ENCODE data around the gene SORBS1. TPM values are rescaled to one million over a fixed set of nuclear protein-coding genes. Genes with fewer than 3 reads are reported as not detected.

Gene SORBS1
- total and polyA plus RNA-seq, 9 of the 15 experiments (the other 6 are each of a cell fraction or from before 2014, with no cell fraction given) = 2.0 to 13.3 (median 6.5) TPM

- H3K9ac ChIP-seq (ENCODE audit: insufficient read depth in 1 of 2, low read depth in 2 of 2, low read length in 2 of 2) = no peak overlapping the region
- H3K4me2 ChIP-seq (ENCODE audit: insufficient read depth, low read length) = peak overlapping the region; percentile 28; the same call in 1 of the 2 replicates
- FAIRE-seq (peak; percentile 74), DNase-seq (ENCODE audit: extremely low read depth in 1 of 4, low spot score in 3 of 4) (peak in 3 of 4 experiments; percentile 19 to 25 (median 20)), ATAC-seq (peak; percentile 81; the same call in 2 of the 3 replicates)
- 48% methylated on average over 9 of the region's 11 CpGs for WGBS (ENCODE audit: insufficient coverage, low coverage, missing lambda C conversion rate)
- H3K9me3 ChIP-seq (replicated peaks; ENCODE audit: control insufficient read depth, insufficient read depth, low read depth, low read length) = no peaks in the 10 kb centered on the region
- ChIA-PET CTCF (ENCODE audit: low intra/inter-chr PET ratio) (no interaction called here), POLR2A (interaction anchor here (1.0 to 2.1 kb wide), 2 partner anchors 10 to 13 kb away, joined by 4 to 7 read pairs; no protein-coding TSS in a partner anchor)
- peaks cover 7 to 21% of the 10 kb centered on the region in 2 experiments; a peak in 3 of 5 replicates for H3K4me1 ChIP-seq (replicated peaks in 1 of 2; ENCODE audit: control insufficient read depth in 2 of 2, insufficient read depth in 2 of 2, low read length in 2 of 2)
- BruUV-seq (replicated peaks) = no TSS peak
- no peak overlapping the region for H3K27ac ChIP-seq (ENCODE audit: extremely low read depth, low read depth, low read length)
- no peaks in the 10 kb centered on the region for H3K27me3 ChIP-seq (ENCODE audit: control insufficient read depth in 2 of 2, insufficient read depth in 2 of 2, low read length in 2 of 2)
- no peaks in the 10 kb centered on the region for H3K36me3 ChIP-seq (ENCODE audit: control insufficient read depth, insufficient read depth, low read length)
- in situ Hi-C loops (cut with MboI) = no loop called here
- intact Hi-C loops (cut with micrococcal nuclease) = no loop called here
- H4K20me1 ChIP-seq (replicated peaks; ENCODE audit: control insufficient read depth, insufficient read depth, low read length) = no peaks in the 10 kb centered on the region
- peak overlapping the region; percentile 26 for H2AFZ ChIP-seq (ENCODE audit: low read depth, low read length)
- no peaks in the 10 kb centered on the region for H3K9me1 ChIP-seq (ENCODE audit: control insufficient read depth, insufficient read depth, low read length)
- no peak overlapping the region for H3K4me3 ChIP-seq
- H3K79me2 ChIP-seq (ENCODE audit: control insufficient read depth, insufficient read depth, low read length) = no peaks in the 10 kb centered on the region
- no peak for TF ChIP-seq FOXM1 (IDR thresholded peaks at IDR 0.05; ENCODE audit: low read depth)
- TF ChIP-seq FOXM1 (CRISPR knock-in tag; IDR thresholded peaks at IDR 0.05; ENCODE audit: low read depth) = no peak
- TF ChIP-seq HNRNPH1 (optimal IDR thresholded peaks at IDR 0.05; ENCODE audit: low read depth, low read length) = no peak
- no peak for TF ChIP-seq ZNF184 (CRISPR knock-in tag; IDR thresholded peaks at IDR 0.05)
- TF ChIP-seq MCM2 (IDR thresholded peaks at IDR 0.05; ENCODE audit: low read depth) = no peak
- TF ChIP-seq GTF2F1 (IDR thresholded peaks at IDR 0.05; ENCODE audit: low read depth, low read length) = no peak
- peak; percentile 55; the same call in 1 of the 2 replicates for TF ChIP-seq MGA (IDR thresholded peaks at IDR 0.05)
- no peak for TF ChIP-seq SMARCB1 (IDR thresholded peaks at IDR 0.05; ENCODE audit: insufficient read length, low read depth)
- no peak for TF ChIP-seq SRSF7 (optimal IDR thresholded peaks at IDR 0.05; ENCODE audit: low read depth, low read length)
- no peak for TF ChIP-seq NBN (IDR thresholded peaks at IDR 0.05; ENCODE audit: low read depth)
- TF ChIP-seq NCOA6 (IDR thresholded peaks at IDR 0.05) = no peak
- peak; percentile 32; the same call in 1 of the 2 replicates for TF ChIP-seq BACH1 (tag; IDR thresholded peaks at IDR 0.05)
Measured at GRCh38 chr10:95480102-95480900, 80.9 kb downstream of the SORBS1 start.
